Neural cell (in vitro differentiated cells): ENCODE results near the gene TBC1D19. TPM values are rescaled to one million over a fixed set of nuclear protein-coding genes. Genes with fewer than 3 reads are reported as not detected.

Experiments used
- H2AFZ ChIP-seq: fragments of 200-600, 300-800 bp; sonication (generic), shearing (Covaris generic); 2 replicates; pipeline ENCODE4 v1.6.0; 2014; ENCODE audit warnings: low read depth, mild to moderate bottlenecking, antibody characterized with exemption, low read length, moderate library complexity
- H3F3A ChIP-seq: fragments of 200-600 bp; shearing (Covaris generic); 2 replicates; pipeline ENCODE4 v1.6.1; 2016; ENCODE audit warnings: mild to moderate bottlenecking, moderate library complexity, mixed read lengths, antibody characterized with exemption, low read length; ENCODE audit not compliant: insufficient read depth, poor library complexity, severe bottlenecking
- H3K27ac ChIP-seq: fragments of 200-600, 300-800 bp; sonication (generic), shearing (Covaris generic); 2 replicates; pipeline ENCODE4 v1.5.1; 2014; ENCODE audit warnings: mild to moderate bottlenecking, low read length, moderate library complexity
- H3K27me3 ChIP-seq: fragments of 300-800, 200-600 bp; sonication (generic), shearing (Covaris generic); 2 replicates; pipeline ENCODE4 v1.6.0; 2014; ENCODE audit warnings: mild to moderate bottlenecking, low read depth, low read length, moderate library complexity; ENCODE audit not compliant: insufficient read depth
- H3K36me3 ChIP-seq: fragments of 300-800, 200-600 bp; sonication (generic), shearing (Covaris generic); 2 replicates; pipeline ENCODE4 v1.5.1; 2014; ENCODE audit warnings: mild to moderate bottlenecking, antibody characterized with exemption, low read length, moderate library complexity; ENCODE audit not compliant: insufficient read depth
- H3K4me2 ChIP-seq: fragments of 300-800, 200-600 bp; sonication (generic), shearing (Covaris generic); 2 replicates; pipeline ENCODE4 v1.6.0; 2014; ENCODE audit warnings: mild to moderate bottlenecking, low read length
- H3K4me3 ChIP-seq: fragments of 300-800, 200-600 bp; sonication (generic), shearing (Covaris generic); 2 replicates; pipeline ENCODE4 v1.5.1; 2014; ENCODE audit warnings: mild to moderate bottlenecking, low read length, moderate library complexity
- H3K79me2 ChIP-seq: fragments of 200-600 bp; shearing (Covaris generic); replicated peaks from 2 replicates; pipeline ENCODE4 v1.6.0; 2014; ENCODE audit warnings: mild to moderate bottlenecking, low read length, moderate library complexity; ENCODE audit not compliant: insufficient read depth
- H3K9ac ChIP-seq: fragments of 300-800, 200-600 bp; sonication (generic), shearing (Covaris generic); 2 replicates; pipeline ENCODE4 v1.6.1; 2016; ENCODE audit warnings: mild to moderate bottlenecking, low read length, mixed read lengths
- H3K9me2 ChIP-seq: fragments of 200-600 bp; shearing (Covaris generic); 2 replicates; pipeline ENCODE4 v1.6.1; 2016; ENCODE audit warnings: mild to moderate bottlenecking, low read length, mixed read lengths; ENCODE audit not compliant: insufficient read depth
- H3K9me3 ChIP-seq: fragments of 200-600, 300-800 bp; sonication (generic), shearing (Covaris generic); 2 replicates; pipeline ENCODE4 v1.6.1; 2016; ENCODE audit warnings: mild to moderate bottlenecking, mixed run types, low read length, moderate library complexity, mixed read lengths
- H4K20me1 ChIP-seq: fragments of 200-600 bp; shearing (Covaris generic); 2 replicates; pipeline ENCODE4 v1.6.1; 2016; ENCODE audit warnings: mild to moderate bottlenecking, mixed run types; ENCODE audit not compliant: insufficient read depth
- CTCF ChIP-seq: fragments of 450-650 bp; IDR thresholded peaks from 2 replicates; pipeline ENCODE4 v1.5.1; 2014; ENCODE audit warnings: antibody characterized with exemption, mild to moderate bottlenecking, moderate library complexity; ENCODE audit not compliant: poor library complexity, severe bottlenecking
- EP300 ChIP-seq: fragments of 450-650 bp; conservative IDR thresholded peaks from 2 replicates; pipeline ENCODE4 v1.6.1; 2014; ENCODE audit warnings: antibody characterized with exemption, mild to moderate bottlenecking, moderate library complexity; ENCODE audit not compliant: poor library complexity, severe bottlenecking
- EZH2 ChIP-seq: fragments of 200-600, 300-800 bp; shearing (Covaris generic), sonication (generic); IDR thresholded peaks from 2 replicates; pipeline ENCODE4 v1.6.1; 2014; ENCODE audit warnings: antibody characterized with exemption, low read length, borderline replicate concordance, mild to moderate bottlenecking; ENCODE audit not compliant: insufficient read depth, poor library complexity, severe bottlenecking
- MXI1 ChIP-seq: fragments of 450-650 bp; conservative IDR thresholded peaks from 2 replicates; pipeline ENCODE4 v1.6.1; 2014; ENCODE audit warnings: antibody characterized with exemption, mild to moderate bottlenecking; ENCODE audit not compliant: poor library complexity, severe bottlenecking
- POLR2AphosphoS5 ChIP-seq: IDR thresholded peaks from 2 replicates; pipeline ENCODE4 v1.6.1; 2012
- RAD21 ChIP-seq: fragments of 450-650 bp; conservative IDR thresholded peaks from 2 replicates; pipeline ENCODE4 v1.6.1; 2014; ENCODE audit warnings: antibody characterized with exemption, mild to moderate bottlenecking, moderate library complexity
- REST ChIP-seq: IDR thresholded peaks from 2 replicates; pipeline ENCODE4 v1.6.1; 2012; ENCODE audit warnings: borderline replicate concordance
- SMC3 ChIP-seq: fragments of 450-650 bp; conservative IDR thresholded peaks from 2 replicates; pipeline ENCODE4 v1.6.1; 2014; ENCODE audit warnings: antibody characterized with exemption, mild to moderate bottlenecking, moderate library complexity; ENCODE audit not compliant: poor library complexity
- TAF1 ChIP-seq: IDR thresholded peaks from 2 replicates; pipeline ENCODE4 v1.6.1; 2012; ENCODE audit warnings: low read depth
- polyA plus RNA-seq: library from polyadenylated mRNA; depleted of rRNA; stranded (reverse); fragments of >200 nt; gene quantifications from 2 replicates; pipeline ENCODE4 v1.2.3, GENCODE V29; 2014

The TBC1D19 gene
- polyA plus RNA-seq, 1 donor from 2014 or later, result 23.1 TPM

- Histone ChIP-seq H3K4me2 (no peak overlapping the region), H3K9ac (no peak overlapping the region), H3K36me3 (peaks cover 3% of the 10 kb centered on the region), H2AFZ (no peak overlapping the region), H3K27ac (no peak overlapping the region), H3K9me2 (no peaks in the 10 kb centered on the region), H3K79me2 (no peaks in the 10 kb centered on the region), H4K20me1 (no peaks in the 10 kb centered on the region), H3F3A (no peaks in the 10 kb centered on the region), H3K9me3 (no peaks in the 10 kb centered on the region), H3K4me3 (no peak overlapping the region), H3K27me3 (no peaks in the 10 kb centered on the region)
- TF ChIP-seq RAD21, result no peak
- TF ChIP-seq SMC3, result no peak
- no peak for TF ChIP-seq EZH2
- TF ChIP-seq EP300, result no peak
- no peak for TF ChIP-seq MXI1
- TF ChIP-seq POLR2AphosphoS5, result no peak
- TF ChIP-seq REST, result no peak
- no peak for TF ChIP-seq TAF1
- TF ChIP-seq CTCF, result no peak
Measured at GRCh38 chr4:26619784-26620183, 35.9 kb downstream of the TBC1D19 start.

GRCh38 chr4:26621366-26621765, 37.5 kb downstream of the TBC1D19 start:
- H3K79me2 ChIP-seq, result no peaks in the 10 kb centered on the region
- no peaks in the 10 kb centered on the region for H3F3A ChIP-seq
- no peak overlapping the region for H3K4me2 ChIP-seq
- H4K20me1 ChIP-seq, result no peaks in the 10 kb centered on the region
- H3K9me3 ChIP-seq, result no peaks in the 10 kb centered on the region
- no peaks in the 10 kb centered on the region for H3K9me2 ChIP-seq
- no peak overlapping the region for H3K4me3 ChIP-seq
- no peak for TF ChIP-seq SMC3
- no peak for TF ChIP-seq REST
- H3K27me3 ChIP-seq, result no peaks in the 10 kb centered on the region
- no peak overlapping the region for H3K9ac ChIP-seq
- H3K36me3 ChIP-seq, result peaks cover 3% of the 10 kb centered on the region
- H2AFZ ChIP-seq, result no peak overlapping the region
- H3K27ac ChIP-seq, result no peak overlapping the region
